Adrenal gland (tissue), 5 donors: ENCODE results near the gene KMT5C.

ENCODE experiments used
- CTCF ChIP-seq, 6 experiments: fragments of 450-650 bp in 4 of 6; fragments of 200-600 bp in 2 of 6; sonication (generic) in 1 of 6; IDR thresholded peaks; 1 replicate in 5 of 6; 2 replicates in 1 of 6; pipeline versions ENCODE4 v1.5.1 to v1.8.0; 2016 to 2021; ENCODE audit warnings: antibody characterized with exemption in 6 of 6, mild to moderate bottlenecking in 2 of 6, moderate library complexity in 1 of 6
- POLR2A ChIP-seq, 2 donors: fragments of 450-650 bp; IDR thresholded peaks; one replicate each; pipeline ENCODE4 v1.6.1; 2017; ENCODE audit warnings: antibody characterized with exemption in 2 of 2, mild to moderate bottlenecking in 2 of 2, moderate library complexity in 1 of 2
- donor health status: DM: no; HTN: no; CAD: no.

- no peak for TF ChIP-seq POLR2A (IDR thresholded peaks at IDR 0.05)
- no peak for TF ChIP-seq CTCF (IDR thresholded peaks at IDR 0.05)
These were observed 30.1 kb downstream of the KMT5C start for GRCh38 chr19:55369653-55370304.
